ENCODE results near the gene C2orf76.

The C2orf76 gene

GRCh38 chr2:119264781-119265692, 101.6 kb downstream of the C2orf76 start:
- no peak for DNase-seq (ENCODE audit: low read depth)

GRCh38 chr2:119263656-119264055, 103.0 kb downstream of the C2orf76 start:
- no peak for DNase-seq (ENCODE audit: low read depth)

- no peak for DNase-seq (ENCODE audit: low read depth)
These were observed 103.6 kb downstream of the C2orf76 start for GRCh38 chr2:119263025-119263424.

GRCh38 chr2:119261493-119262225, 105.0 kb downstream of the C2orf76 start:
- no peak for DNase-seq (ENCODE audit: low read depth)

- no peak for DNase-seq (ENCODE audit: low read depth)
These were observed 105.8 kb downstream of the C2orf76 start for GRCh38 chr2:119260646-119261492.

GRCh38 chr2:119259296-119259860, 107.3 kb downstream of the C2orf76 start:
- no peak for DNase-seq (ENCODE audit: low read depth)

GRCh38 chr2:119257198-119257597, 109.4 kb downstream of the C2orf76 start:
- no peak for DNase-seq (ENCODE audit: low read depth)

GRCh38 chr2:119256582-119256921, 110.1 kb downstream of the C2orf76 start:
- no peak for DNase-seq (ENCODE audit: low read depth)

- DNase-seq (ENCODE audit: low read depth) = no peak
These were observed 110.7 kb downstream of the C2orf76 start for GRCh38 chr2:119255760-119256581.

- DNase-seq (ENCODE audit: low read depth) = no peak
These were observed 112.0 kb downstream of the C2orf76 start for GRCh38 chr2:119254601-119255080.

- DNase-seq (ENCODE audit: low read depth) = no peak
These were observed 112.7 kb downstream of the C2orf76 start for GRCh38 chr2:119253760-119254600.

- no peak for DNase-seq (ENCODE audit: low read depth)
These were observed 113.4 kb downstream of the C2orf76 start for GRCh38 chr2:119253114-119253702.
